ENCODE data around the gene NUMBL. TPM values are rescaled to one million over a fixed set of nuclear protein-coding genes. Genes with fewer than 3 reads are reported as not detected.

Gene NUMBL
- total RNA-seq, 4 donors from 2014 or later: 11.2 to 45.8 (median 36.0) TPM

DNA sequence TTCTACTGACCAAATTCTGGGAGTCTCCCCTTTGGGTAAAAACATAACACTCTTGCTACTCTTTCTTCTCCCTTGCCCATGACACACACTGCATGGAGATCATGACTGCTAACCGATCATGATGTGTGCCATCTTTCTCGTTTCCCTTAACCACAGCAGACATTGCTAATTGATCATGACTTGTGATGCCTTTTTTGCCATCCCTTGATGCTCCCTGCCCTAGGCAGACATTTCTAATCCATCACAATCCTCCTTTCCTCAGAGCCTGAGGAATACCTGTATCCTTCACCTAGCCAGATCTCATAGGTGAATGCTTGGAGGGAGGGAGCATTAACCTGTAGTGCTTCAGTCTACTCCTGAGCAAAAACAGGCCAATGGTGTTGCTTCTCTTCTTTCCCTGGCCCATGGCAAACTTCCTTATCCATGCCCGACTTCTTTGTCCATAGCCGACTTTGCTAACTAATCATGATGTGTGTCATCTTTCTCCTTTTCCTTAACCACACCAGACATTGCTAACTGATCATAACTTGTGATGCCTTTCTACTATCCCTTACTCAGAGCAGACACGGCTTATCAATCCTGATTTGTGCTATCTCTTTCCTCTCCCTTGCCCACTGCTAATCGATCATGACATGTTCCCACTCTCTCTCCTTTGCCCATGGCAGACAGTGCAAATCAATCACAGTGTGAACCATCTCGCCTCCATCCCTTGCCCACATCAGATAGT, 17.7 kb downstream of the NUMBL start:
- TF ChIP-seq, protein P1, sequence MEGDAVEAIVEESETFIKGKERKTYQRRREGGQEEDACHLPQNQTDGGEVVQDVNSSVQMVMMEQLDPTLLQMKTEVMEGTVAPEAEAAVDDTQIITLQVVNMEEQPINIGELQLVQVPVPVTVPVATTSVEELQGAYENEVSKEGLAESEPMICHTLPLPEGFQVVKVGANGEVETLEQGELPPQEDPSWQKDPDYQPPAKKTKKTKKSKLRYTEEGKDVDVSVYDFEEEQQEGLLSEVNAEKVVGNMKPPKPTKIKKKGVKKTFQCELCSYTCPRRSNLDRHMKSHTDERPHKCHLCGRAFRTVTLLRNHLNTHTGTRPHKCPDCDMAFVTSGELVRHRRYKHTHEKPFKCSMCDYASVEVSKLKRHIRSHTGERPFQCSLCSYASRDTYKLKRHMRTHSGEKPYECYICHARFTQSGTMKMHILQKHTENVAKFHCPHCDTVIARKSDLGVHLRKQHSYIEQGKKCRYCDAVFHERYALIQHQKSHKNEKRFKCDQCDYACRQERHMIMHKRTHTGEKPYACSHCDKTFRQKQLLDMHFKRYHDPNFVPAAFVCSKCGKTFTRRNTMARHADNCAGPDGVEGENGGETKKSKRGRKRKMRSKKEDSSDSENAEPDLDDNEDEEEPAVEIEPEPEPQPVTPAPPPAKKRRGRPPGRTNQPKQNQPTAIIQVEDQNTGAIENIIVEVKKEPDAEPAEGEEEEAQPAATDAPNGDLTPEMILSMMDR (IDR thresholded peaks at IDR 0.05): no peak
- H3K4me3 ChIP-seq (ENCODE audit: low read depth, poor library complexity, severe bottlenecking): no peak overlapping the region
- intact Hi-C loops (cut with DNase I; ENCODE audit: low total_unique reads): no loop called here
- DNase-seq (ENCODE audit: low spot score in 2 of 2): no peak
- 91 to 93% methylated on average over 7 of the region's 7 CpGs for WGBS, 2 donors

DNA sequence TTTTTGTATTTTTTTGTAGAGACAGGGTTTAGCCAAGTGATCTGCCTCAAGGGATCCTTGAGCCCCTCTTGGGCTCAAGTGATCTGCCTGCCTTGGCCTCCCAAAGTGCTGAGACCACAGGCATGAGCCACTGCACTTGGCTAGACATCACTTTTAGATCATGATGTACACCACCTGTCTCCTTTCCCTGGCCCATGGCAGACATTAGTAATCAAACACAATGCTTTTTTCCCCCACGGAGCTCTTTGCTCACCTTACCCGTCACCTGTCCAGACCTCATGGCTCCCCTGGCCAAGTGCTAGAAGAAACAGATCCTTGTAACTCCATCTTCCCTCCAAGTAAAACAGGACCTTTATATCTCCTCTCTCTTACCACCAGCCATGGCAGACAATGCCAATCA, 18.4 kb downstream of the NUMBL start:
- 82 to 91% methylated on average over 2 of the region's 2 CpGs for WGBS, 2 donors
- no peak for DNase-seq (ENCODE audit: low spot score in 2 of 2)
- H3K4me3 ChIP-seq (ENCODE audit: low read depth, poor library complexity, severe bottlenecking): no peak overlapping the region
- no peak for TF ChIP-seq POLR2A (IDR thresholded peaks at IDR 0.05)
- TF ChIP-seq, protein P1 (IDR thresholded peaks at IDR 0.05): no peak
- intact Hi-C loops (cut with DNase I; ENCODE audit: low total_unique reads): no loop called here

DNA sequence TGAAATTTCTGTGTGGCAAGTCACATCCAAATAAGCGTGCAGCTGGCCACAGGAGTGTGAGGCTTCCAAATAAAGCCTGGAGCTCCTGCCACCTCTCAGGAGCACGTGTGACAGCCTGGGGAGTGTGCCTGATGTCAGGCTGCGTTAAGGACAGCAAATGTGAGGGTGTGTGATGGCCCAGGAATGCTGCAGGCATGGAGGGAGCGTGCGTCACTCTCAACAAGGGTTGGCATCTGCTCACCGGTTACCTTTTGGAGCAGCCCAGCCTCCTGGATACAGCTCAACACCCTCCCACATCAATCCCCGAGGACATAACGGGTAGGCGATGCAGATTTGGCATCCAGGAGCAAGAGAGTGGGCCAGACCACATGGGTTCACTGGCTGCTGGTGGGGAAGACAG, 19.0 kb downstream of the NUMBL start:
- intact Hi-C loops (cut with DNase I; ENCODE audit: low total_unique reads): no loop called here
- WGBS, 2 donors: 56% methylated on average over 9 of the region's 9 CpGs
- no peak overlapping the region for H3K4me3 ChIP-seq (ENCODE audit: low read depth, poor library complexity, severe bottlenecking)
- DNase-seq (ENCODE audit: low spot score in 2 of 2): no peak
- TF ChIP-seq, protein P1 (IDR thresholded peaks at IDR 0.05): no peak
- TF ChIP-seq POLR2A (IDR thresholded peaks at IDR 0.05): no peak

DNA sequence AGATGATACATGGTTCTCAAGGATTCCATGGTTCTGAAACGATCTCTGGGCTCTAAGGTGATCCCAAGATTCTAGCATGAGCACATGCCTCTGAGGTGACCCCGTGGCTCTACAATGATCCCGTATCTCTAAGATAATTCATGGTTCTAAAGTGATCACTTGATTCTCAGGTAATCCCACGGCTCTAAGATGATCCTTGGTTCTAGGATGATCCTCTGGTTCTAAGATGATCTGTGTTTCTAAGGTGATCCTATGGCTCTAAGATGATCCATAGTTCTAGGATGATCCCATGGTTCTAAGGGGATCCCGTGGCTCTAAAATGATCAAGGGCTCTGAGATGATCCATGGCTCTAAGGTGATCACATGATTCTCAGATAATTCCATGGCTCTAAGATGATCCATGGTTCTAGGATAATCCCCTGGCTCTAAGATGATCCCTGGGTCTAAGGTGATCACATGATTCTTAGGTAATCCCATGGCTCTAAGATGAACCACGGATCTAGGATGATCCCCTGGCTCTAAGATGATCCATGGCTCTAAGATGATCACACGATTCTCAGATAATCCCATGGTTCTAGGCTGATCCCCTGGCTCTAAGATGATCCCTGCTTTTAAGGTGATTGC, 21.3 kb downstream of the NUMBL start:
- intact Hi-C loops (cut with DNase I; ENCODE audit: low total_unique reads): loop anchor here (10.0 kb wide), 1 partner anchor 306 kb away; no protein-coding TSS in a partner anchor
- WGBS, 2 donors: 91 to 98% methylated on average over 7 of the region's 7 CpGs
- TF ChIP-seq, protein P1 (IDR thresholded peaks at IDR 0.05): no peak
- no peak for TF ChIP-seq POLR2A (IDR thresholded peaks at IDR 0.05)
- no peak for DNase-seq (ENCODE audit: low spot score in 2 of 2)
- H3K4me3 ChIP-seq (ENCODE audit: low read depth, poor library complexity, severe bottlenecking): no peak overlapping the region

DNA sequence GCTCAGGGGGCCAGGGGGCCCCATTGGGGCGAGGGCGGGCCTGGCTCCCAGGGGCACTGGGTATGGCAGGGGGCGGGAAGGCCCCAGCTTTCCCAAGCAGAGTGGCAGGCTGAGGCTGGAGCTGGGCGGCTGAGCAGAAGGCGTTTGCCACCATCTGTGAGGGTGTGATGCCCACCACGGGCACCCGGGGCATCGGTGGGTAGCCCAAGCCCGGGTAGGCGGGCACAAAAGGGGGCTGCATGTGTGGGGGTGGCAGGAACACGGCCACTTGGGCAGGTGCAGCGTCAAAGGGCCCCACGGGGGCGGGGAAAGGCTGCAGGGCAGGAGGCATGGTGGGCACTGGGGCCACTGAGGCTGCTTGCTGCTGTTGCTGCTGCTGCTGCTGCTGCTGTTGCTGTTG, 22.8 kb downstream of the NUMBL start:
- intact Hi-C loops (cut with DNase I; ENCODE audit: low total_unique reads): loop anchor here (10.0 kb wide), 1 partner anchor 307 kb away; no protein-coding TSS in a partner anchor
- TF ChIP-seq, protein P1 (IDR thresholded peaks at IDR 0.05): no peak
- no peak for TF ChIP-seq POLR2A (IDR thresholded peaks at IDR 0.05)
- no peak for DNase-seq (ENCODE audit: low spot score in 2 of 2)
- H3K4me3 ChIP-seq (ENCODE audit: low read depth, poor library complexity, severe bottlenecking): no peak overlapping the region
- 90 to 93% methylated on average over 13 to 14 of the region's 14 CpGs for whole genome bisulfite sequencing, 2 donors
